Thymus (tissue), 11 donors: Measurements from ENCODE around the gene PLEKHA1. TPM values are rescaled to one million over a fixed set of nuclear protein-coding genes. Genes with fewer than 3 reads are reported as not detected.
A peak's percentile ranks its signal among the peaks of the same experiment; 100 is the strongest.

ENCODE experiments used
- DNase-seq, 9 donors: peaks; one replicate each; pipeline ENCODE4 v3.0.0-alpha.2; 2013; ENCODE audit warnings: low spot score in 9 of 9, low read depth in 6 of 9, missing footprints in 1 of 9
- H3K27ac ChIP-seq, 2 donors: one replicate each; pipeline ENCODE4 v1.5.1; 2013; ENCODE audit warnings: control low read depth in 1 of 2, low read depth in 1 of 2, low read length in 1 of 2, mild to moderate bottlenecking in 1 of 2, moderate library complexity in 1 of 2
- H3K27me3 ChIP-seq, 2 donors: one replicate each; pipeline ENCODE4 v1.5.1; 2013; ENCODE audit warnings: low read length in 1 of 2; ENCODE audit not compliant: control insufficient read depth in 2 of 2, insufficient read depth in 1 of 2
- H3K36me3 ChIP-seq, 2 donors: one replicate each; pipeline ENCODE4 v1.5.1; 2013; ENCODE audit warnings: low read length in 1 of 2, mild to moderate bottlenecking in 1 of 2, moderate library complexity in 1 of 2; ENCODE audit not compliant: control insufficient read depth in 2 of 2, insufficient read depth in 2 of 2
- H3K4me1 ChIP-seq, 2 donors: one replicate each; pipeline ENCODE4 v1.5.1; 2013; ENCODE audit warnings: low read length in 2 of 2; ENCODE audit not compliant: control insufficient read depth in 2 of 2, insufficient read depth in 2 of 2
- H3K4me3 ChIP-seq, 2 donors: one replicate each; pipeline ENCODE4 v1.5.1; 2013; ENCODE audit warnings: low read length in 2 of 2, control low read depth in 1 of 2, mild to moderate bottlenecking in 1 of 2
- H3K9me3 ChIP-seq, 2 donors: one replicate each; pipeline ENCODE4 v1.5.1; 2013; ENCODE audit warnings: low read length in 1 of 2, mild to moderate bottlenecking in 1 of 2; ENCODE audit not compliant: control insufficient read depth in 2 of 2, insufficient read depth in 1 of 2
- WGBS: extraction: QIAGEN DNeasy Blood & Tissue Kit; methylation state at CpG from one replicate; pipeline ENCODE4 v1.1.7; 2013; 5-methylcytosine and 5-hydroxymethylcytosine counted together
- polyA plus RNA-seq: library from polyadenylated mRNA; stranded (reverse); fragments of 200-250 nt; gene quantifications from one replicate; pipeline ENCODE4 v1.2.3, GENCODE V29; 2013
- total RNA-seq: library from RNA; stranded (reverse); fragments of 120-200 nt; gene quantifications from one replicate; pipeline ENCODE4 v1.2.4, GENCODE V29; 2013
- donor health status: healthy.

PLEKHA1 gene
- total and polyA plus RNA-seq, 2 donors = 11.1 to 28.2 TPM

- no peak overlapping the region for H3K4me3 ChIP-seq
- no peak overlapping the region for H3K27ac ChIP-seq
- H3K27me3 ChIP-seq = no peaks in the 10 kb centered on the region
- H3K36me3 ChIP-seq = no peaks in the 10 kb centered on the region
- peaks cover 0 to under 1% of the 10 kb centered on the region in 2 donors for H3K4me1 ChIP-seq
- 81% methylated on average over 5 of the region's 5 CpGs for WGBS
- no peaks in the 10 kb centered on the region for H3K9me3 ChIP-seq
- no peak for DNase-seq
Measured at GRCh38 chr10:122422266-122422989, 47.9 kb downstream of the PLEKHA1 start.

DNA sequence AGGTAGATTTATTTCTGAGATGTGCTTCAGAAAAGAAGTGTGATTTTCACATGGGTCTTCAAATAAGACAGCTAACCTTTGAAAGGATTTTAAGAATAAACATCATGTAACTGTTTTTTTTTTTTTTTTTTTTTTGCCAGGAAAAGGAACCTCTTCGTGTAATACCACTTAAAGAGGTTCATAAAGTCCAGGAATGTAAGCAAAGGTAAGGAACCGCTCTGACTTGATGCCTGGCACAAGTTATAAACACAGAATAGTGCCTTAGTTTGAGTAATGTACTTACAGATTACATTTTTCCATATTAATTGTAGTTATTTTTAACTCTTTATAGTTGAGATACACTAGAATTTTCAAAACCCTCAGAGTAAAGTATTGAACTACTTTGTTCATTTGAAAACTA, 49.6 kb downstream of the PLEKHA1 start:
- WGBS = 98% methylated on average over 2 of the region's 2 CpGs

DNA sequence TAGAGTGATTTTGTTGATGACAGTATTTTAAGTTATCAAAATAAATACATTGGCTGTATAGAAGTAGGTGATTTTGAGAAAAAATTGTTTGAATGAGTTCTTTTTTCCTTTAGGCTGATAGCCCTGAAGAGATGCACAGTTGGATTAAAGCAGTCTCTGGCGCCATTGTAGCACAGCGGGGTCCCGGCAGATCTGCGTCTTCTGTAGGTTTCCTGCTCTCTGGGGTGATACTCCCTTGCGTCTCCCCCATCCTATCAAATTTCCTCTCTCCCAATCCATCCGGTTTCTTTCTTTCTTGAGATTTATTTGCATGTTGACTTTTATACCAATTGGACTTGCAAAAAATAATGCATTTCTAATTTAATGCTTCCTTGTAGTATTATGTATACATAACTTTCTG, 52.3 kb downstream of the PLEKHA1 start:
- H3K27ac ChIP-seq = no peak overlapping the region
- no peak overlapping the region for H3K4me3 ChIP-seq
- H3K9me3 ChIP-seq = no peaks in the 10 kb centered on the region
- no peak for DNase-seq
- H3K27me3 ChIP-seq = no peaks in the 10 kb centered on the region
- H3K4me1 ChIP-seq = no peaks in the 10 kb centered on the region
- 97% methylated on average over 6 of the region's 6 CpGs for WGBS
- H3K36me3 ChIP-seq = no peaks in the 10 kb centered on the region

More for the DNA sequence above, 49.6 kb downstream of the PLEKHA1 start:
- Histone ChIP-seq H3K27ac (no peak overlapping the region), H3K9me3 (no peaks in the 10 kb centered on the region), H3K27me3 (no peaks in the 10 kb centered on the region), H3K4me3 (no peak overlapping the region), H3K4me1 (no peaks in the 10 kb centered on the region), H3K36me3 (no peaks in the 10 kb centered on the region)
- DNase-seq = no peak

- no peak for DNase-seq
- H3K36me3 ChIP-seq = no peaks in the 10 kb centered on the region
- H3K9me3 ChIP-seq = no peaks in the 10 kb centered on the region
- 79% methylated on average over 2 of the region's 2 CpGs for WGBS
- H3K4me3 ChIP-seq = no peak overlapping the region
- no peak overlapping the region for H3K27ac ChIP-seq
- H3K4me1 ChIP-seq = no peaks in the 10 kb centered on the region
- H3K27me3 ChIP-seq = no peaks in the 10 kb centered on the region
Measured at GRCh38 chr10:122427280-122427679, 52.8 kb downstream of the PLEKHA1 start.

GRCh38 chr10:122435212-122435827, 60.8 kb downstream of the PLEKHA1 start:
- Histone ChIP-seq H3K27me3 (no peaks in the 10 kb centered on the region), H3K4me1 (no peaks in the 10 kb centered on the region), H3K36me3 (no peaks in the 10 kb centered on the region), H3K27ac (no peak overlapping the region), H3K4me3 (no peak overlapping the region), H3K9me3 (no peaks in the 10 kb centered on the region)
- peak in 6 of 9 donors; percentile 13 to 60 (median 17) for DNase-seq
- WGBS = 38% methylated on average over 3 of the region's 3 CpGs

DNA sequence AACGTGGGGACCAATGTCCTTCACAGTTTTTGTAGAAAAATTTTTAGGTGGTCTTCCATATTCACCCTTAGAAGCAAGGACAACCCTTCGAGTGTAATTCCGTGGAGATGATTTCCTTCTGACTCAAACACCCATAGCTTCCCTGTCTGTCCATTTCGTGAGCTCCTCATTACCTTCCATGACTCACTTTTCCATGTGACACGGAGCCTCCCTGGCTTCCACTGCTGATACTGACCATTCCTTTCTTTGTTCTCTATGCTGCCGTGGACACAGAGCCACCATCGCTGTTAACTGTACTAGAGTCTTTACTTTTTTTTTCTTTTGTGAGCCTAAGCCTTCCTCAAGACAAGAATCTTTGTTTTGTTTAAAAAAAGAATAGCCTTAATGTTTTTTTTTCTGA, 67.5 kb downstream of the PLEKHA1 start:
- Histone ChIP-seq H3K4me3 (no peak overlapping the region), H3K4me1 (no peaks in the 10 kb centered on the region), H3K27ac (no peak overlapping the region), H3K9me3 (no peaks in the 10 kb centered on the region), H3K27me3 (no peaks in the 10 kb centered on the region), H3K36me3 (no peaks in the 10 kb centered on the region)
- 91% methylated on average over 7 of the region's 7 CpGs for WGBS
- DNase-seq = no peak

- no peaks in the 10 kb centered on the region for H3K9me3 ChIP-seq
- H3K36me3 ChIP-seq = no peaks in the 10 kb centered on the region
- H3K4me1 ChIP-seq = no peaks in the 10 kb centered on the region
- H3K27ac ChIP-seq = no peak overlapping the region
- 85% methylated on average over 1 of the region's 1 CpG for WGBS
- H3K4me3 ChIP-seq = no peak overlapping the region
- DNase-seq = no peak
- H3K27me3 ChIP-seq = peaks cover 0 to 3% of the 10 kb centered on the region in 2 donors
Measured at GRCh38 chr10:122445469-122445868, 71.0 kb downstream of the PLEKHA1 start.

DNA sequence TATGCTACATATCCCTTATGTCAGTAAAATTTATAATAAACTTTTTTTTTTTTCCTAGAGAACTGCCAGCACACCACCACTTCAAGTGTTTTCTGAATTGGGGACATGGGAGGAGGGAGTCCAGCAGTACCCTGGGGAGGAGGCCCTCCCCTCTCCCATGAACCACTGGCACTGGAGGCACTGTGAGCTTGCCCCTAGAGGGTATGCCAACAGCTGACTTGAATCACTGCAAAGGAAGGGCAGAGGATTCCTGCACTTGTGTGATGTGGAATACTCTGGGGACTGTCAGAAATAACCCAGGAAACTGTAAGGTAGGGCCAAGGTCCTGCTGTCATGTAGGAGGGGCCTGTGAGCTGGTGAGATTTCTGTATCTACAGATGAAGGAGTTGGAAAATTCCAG, 71.4 kb downstream of the PLEKHA1 start:
- Histone ChIP-seq H3K27ac (no peak overlapping the region), H3K9me3 (no peaks in the 10 kb centered on the region), H3K27me3 (peaks cover 0 to 6% of the 10 kb centered on the region in 2 donors), H3K4me1 (no peaks in the 10 kb centered on the region), H3K36me3 (no peaks in the 10 kb centered on the region), H3K4me3 (no peak overlapping the region)
- DNase-seq = no peak

DNA sequence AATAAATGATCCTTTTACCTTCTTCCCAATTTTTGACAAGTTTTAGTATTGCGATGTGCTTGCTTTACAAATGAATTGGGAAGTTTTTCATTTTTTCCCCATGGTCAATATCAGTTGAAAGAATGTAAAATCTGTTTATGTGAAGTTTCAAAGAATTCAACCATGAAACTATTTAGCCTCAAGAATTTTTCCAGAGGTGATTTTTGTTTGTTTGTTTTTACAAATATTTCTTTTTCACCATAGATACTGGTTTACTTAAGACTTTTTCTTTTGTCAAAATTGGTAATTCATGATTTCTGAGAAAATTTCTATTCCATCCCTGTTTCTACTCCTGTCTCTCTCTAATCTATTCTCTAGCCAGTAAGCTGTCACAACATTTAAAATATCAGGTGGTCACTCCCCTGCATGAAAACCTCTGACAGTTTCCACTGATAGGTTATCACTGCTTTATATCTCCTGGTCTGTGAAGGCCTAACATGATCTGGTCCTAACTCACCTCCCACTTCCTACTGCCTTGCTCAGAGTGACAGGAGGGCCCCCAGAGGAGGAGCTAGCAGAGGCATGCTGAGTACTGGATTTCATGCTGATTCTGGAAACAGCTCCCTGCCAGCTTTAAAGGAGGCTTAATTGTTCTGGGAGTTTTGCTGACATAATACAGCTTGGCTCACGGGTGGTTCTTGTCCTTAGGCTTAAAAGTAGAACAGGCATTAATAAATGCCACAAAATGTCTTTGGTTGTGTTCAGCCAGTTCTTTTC, 72.3 kb downstream of the PLEKHA1 start:
- 85% methylated on average over 2 of the region's 2 CpGs for WGBS
- H3K27ac ChIP-seq = no peak overlapping the region

More for the DNA sequence above, 72.3 kb downstream of the PLEKHA1 start:
- H3K4me3 ChIP-seq = no peak overlapping the region
- no peaks in the 10 kb centered on the region for H3K36me3 ChIP-seq
- H3K4me1 ChIP-seq = no peaks in the 10 kb centered on the region
- H3K27me3 ChIP-seq = peaks cover 0 to 7% of the 10 kb centered on the region in 2 donors
- no peak for DNase-seq
- H3K9me3 ChIP-seq = no peaks in the 10 kb centered on the region
